ENCODE data around the gene KIRREL2.
A peak's percentile ranks its signal among the peaks of the same experiment; 100 is the strongest.
"Not testable (repeated sequence)": the region's sequence is repeated elsewhere in the genome, so short reads cannot be mapped to it uniquely, and the experiment has no call there.

KIRREL2 gene

DNA sequence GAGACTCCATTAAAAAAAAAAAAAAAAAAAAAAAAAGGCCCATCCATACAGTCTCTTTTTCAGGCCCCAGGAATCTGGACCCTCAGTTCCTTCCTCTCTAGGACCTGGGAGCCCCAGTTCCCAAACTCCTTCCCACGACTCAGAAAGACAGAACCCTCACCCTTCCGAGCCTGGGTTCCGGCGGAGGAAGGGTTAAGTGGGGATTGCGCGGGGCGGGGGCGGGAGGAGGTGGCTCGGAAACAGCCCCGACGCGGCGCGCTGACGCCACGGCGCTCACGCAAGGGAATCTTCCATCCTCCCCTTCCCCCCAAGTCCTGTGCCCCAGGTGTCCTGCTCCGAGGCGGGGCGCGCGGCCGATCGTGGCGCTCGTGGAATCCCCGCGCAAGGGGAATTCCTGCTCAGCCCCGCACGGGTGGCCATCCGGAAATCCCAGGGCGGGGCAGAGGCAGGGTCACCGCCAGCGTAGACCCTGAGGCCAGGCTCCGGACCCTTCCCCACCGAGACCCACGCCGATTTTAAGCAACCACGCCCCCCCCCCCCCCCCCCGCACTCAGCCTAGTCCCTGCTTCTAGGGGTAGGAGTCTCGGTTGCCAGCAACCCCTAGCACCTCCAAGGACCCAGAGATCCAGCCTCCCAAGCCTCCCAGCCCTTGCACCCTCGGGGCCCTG is 43.0 kb downstream of the KIRREL2 start:
- FAIRE-seq, result peak; percentile 72

- peak; percentile 67 for FAIRE-seq
These were observed 44.4 kb downstream of the KIRREL2 start for GRCh38 chr19:35901055-35901644.

GRCh38 chr19:35901854-35902661 is 45.3 kb downstream of the KIRREL2 start, which contains the start of gene HCST:
Gene HCST, plus strand, starts transcription at chr19:35902529. Its CDS starts 65 bp downstream, at chr19:35902594.
- peak; percentile 3 for FAIRE-seq

- no peak for FAIRE-seq
These were observed 46.3 kb downstream of the KIRREL2 start for GRCh38 chr19:35902870-35903475.

DNA sequence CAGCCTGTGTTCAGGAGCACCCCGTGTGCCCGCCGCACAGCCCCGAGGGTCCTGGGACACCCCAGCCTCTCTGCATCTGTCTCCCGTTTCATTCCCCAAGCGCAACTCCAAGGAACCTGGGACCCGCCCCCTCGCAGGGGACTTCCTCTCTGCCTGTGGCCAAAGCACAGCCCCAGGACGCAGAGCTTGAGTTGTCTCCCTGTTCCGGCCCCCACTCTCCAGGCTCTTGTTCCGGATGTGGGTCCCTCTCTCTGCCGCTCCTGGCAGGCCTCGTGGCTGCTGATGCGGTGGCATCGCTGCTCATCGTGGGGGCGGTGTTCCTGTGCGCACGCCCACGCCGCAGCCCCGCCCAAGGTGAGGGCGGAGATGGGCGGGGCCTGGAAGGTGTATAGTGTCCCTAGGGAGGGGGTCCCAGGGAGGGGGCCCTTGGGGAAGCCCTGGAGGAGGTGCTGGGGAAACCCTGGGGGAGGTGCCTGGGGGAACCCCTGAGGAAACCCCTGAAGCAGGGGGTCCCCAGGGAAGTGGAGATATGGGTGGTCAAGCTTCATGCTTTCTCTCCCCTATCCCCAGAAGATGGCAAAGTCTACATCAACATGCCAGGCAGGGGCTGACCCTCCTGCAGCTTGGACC is 47.0 kb downstream of the KIRREL2 start:
- FAIRE-seq, result no peak

DNA sequence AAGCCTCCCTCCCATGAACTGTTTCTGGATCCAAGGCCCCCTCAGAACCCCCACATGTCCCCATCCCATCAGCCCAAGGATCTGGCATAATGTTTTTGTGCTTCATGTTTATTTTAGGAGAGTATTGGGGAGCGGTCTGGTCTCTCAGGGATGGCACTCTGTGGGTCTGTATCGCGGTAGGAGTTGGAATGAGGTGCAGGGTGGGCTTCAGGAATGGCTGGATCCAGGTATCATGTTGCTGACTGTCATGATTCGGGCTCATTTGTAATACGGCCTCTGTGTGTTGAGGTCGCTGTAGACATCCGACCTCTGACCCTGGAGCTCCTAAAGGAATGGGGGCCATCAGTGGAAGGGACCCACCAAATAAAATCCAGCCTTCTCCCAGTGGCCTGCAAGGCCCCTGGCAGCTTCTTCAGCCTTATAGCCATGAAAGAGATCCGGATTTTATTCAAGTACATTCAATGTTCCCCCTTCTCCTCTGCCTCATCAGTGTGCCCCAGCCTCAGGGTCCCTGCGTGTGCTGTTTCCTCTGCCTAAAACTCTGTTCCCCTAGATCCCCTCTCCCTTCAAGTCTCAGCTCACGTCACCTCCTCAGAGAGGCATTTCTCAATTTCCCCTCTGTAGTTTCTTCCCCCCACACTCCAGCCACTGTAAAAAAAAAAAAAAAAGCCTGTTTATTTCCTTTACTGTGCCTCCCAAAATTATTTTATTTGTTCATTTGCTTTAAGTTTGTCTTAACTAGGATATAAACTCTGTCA is 47.8 kb downstream of the KIRREL2 start:
- FAIRE-seq, result no peak

DNA sequence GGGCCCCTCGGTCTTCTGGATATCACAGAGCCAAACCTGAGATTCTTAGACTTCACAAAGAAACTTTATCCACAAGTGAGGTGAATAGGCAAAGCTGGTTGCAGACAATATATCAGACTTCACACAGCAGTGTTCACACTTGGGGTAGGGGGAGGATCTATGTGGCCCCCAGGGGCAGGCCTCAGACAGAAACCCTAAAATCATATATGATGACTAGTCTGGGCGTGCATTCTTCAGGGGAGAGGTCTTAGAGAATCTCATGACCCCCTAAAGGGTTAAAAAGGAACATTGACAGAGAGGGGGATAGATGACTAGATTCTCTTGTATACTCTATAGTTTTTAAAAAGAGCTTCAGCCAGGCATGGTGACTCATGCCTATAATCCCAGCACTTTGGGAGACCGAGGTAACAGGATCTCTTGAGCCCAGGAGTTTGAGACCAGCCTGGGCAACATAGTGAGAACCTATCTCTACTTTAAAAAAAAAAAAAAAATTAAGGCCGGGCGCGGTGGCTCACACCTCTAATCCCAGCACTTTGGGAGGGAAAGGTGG is 48.5 kb downstream of the KIRREL2 start:
- no peak for FAIRE-seq

DNA sequence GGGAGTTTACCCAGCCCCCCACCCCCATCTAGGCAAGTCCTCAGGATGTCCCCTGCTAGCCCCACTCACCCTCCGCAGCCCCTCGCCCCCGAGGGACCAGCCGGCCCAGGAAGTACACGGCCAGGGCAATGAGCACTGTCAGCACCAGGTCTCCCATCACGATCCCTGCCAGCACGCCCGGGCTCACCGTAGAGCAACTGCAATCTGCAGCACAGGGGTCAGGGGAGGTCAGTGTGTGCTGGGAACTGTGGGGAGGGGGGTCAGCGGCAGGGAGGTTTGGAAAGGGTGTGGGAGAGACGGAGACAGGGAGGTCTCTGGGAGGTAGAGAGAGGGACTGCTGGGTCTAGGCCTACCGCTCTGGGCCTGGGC is 50.6 kb downstream of the KIRREL2 start:
- no peak for FAIRE-seq

DNA sequence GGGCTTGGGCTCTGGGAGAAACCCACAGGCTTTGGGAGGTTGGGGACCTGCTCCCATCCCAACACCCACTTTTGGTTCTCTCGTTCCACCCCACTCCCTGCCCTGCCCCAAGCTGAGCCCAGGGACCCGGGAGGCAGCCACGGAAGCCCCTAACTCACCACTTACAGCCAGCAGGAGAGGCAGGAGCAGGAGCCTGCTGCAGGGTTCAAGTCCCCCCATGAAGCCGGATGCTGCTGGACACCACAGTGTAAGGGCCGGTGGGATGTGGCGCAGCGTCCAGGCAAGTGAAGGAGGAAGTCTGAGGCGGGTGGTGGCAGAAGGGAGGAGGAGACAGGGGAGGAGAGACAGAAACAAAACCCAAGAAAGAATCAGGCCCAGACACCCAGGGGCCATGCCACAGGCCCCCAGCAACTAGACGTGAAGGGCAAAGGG is 51.3 kb downstream of the KIRREL2 start, which contains the start of gene TYROBP:
Gene TYROBP (minus strand): TSS at position 286 of the 432 bp plus-strand sequence. CDS start 67 bp downstream, at position 219.
- FAIRE-seq, result no peak

GRCh38 chr19:35908973-35909683 is 52.4 kb downstream of the KIRREL2 start:
- no peak for FAIRE-seq

- no peak for FAIRE-seq
These were observed 52.9 kb downstream of the KIRREL2 start for GRCh38 chr19:35909684-35910035.

- not testable (repeated sequence) for FAIRE-seq
These were observed 53.6 kb downstream of the KIRREL2 start for GRCh38 chr19:35910355-35910754.

GRCh38 chr19:35911173-35911572 is 54.5 kb downstream of the KIRREL2 start:
- FAIRE-seq, result no peak

DNA sequence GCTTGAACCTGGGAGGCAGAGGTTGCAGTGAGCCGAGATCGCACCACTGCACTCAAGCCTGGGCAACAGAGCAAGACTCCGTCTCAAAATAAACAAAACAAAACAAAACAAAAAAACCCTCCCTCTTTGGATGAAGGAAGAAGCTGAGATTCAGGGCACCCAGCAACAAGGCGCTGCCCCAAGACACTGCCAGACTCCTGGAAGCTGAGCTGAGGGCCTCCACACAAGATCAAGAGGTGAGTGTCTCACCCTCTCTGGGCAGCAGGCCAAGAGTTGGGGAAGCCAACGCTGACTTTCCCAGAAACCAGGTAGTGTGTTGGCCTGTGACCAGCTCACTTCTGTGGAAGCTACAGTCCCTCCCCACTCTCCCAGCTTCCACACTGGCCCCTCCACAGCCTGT is 55.1 kb downstream of the KIRREL2 start:
- no peak for FAIRE-seq

- FAIRE-seq, result no peak
These were observed 56.9 kb downstream of the KIRREL2 start for GRCh38 chr19:35913589-35913988.

DNA sequence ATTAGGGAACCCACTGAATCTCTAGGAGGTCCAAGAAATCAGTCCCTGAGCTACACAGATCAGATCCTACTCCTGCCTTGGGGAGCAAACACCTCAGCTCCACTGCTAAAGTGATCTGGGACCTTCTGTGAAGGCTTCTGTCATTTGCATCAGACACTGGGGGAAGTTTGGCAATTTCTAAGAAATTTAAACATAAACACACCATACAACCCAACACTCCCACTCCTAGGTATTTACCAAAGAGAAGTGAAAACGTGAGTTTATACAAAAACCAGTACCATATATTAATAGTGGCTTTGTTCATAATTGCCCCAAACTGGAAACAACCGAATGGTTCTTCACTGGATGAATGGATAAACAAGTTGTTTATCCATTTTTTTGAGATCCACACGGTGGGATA is 58.7 kb downstream of the KIRREL2 start:
- no peak for FAIRE-seq
